Heart left ventricle (tissue), 13 donors: Measurements from ENCODE around the gene PHF24.

ENCODE experiments used
- POLR2A ChIP-seq, 2 donors: fragments of 450-650 bp; IDR thresholded peaks; one replicate each; pipeline ENCODE4 v1.6.1; 2017; ENCODE audit warnings: antibody characterized with exemption in 2 of 2, mild to moderate bottlenecking in 2 of 2, moderate library complexity in 2 of 2
- TF ChIP-seq, protein P1 (sequence below), 12 donors: fragments of 200-600 bp; sonication (generic) in 4 of 12; IDR thresholded peaks; one replicate each; pipeline versions ENCODE4 v1.5.0 to v1.8.0; 2018 to 2022; ENCODE audit warnings: antibody characterized with exemption in 12 of 12, mild to moderate bottlenecking in 5 of 12
- donor health status: ischemic (EF 13 %, LVEDD 7.1; RV severe dilation, severe dysfunction).
- donor health status: DM: no; HTN: yes; CAD: no.
- donor health status: DM: no; HTN: no; CAD: no.
- donor health status: ischemic (EF 25% LVEDD 6.9; RV normal size, moderate dysfunction).
- donor health status: ischemic (EF 25% LVEDD 5.7; RV mildly dilated, moderate dysfunction).
- donor health status: ischemic (EF 35%, LVEDD 5.7; RV mildly dilated, moderate dysfunction).
- donor health status: nonischemic (EF 11% LVEDD 7.7; RV severe dilation, severe dysfunction).
- donor health status: DM: yes; HTN: yes; CAD: no.
- donor health status: PGD.
- donor health status: ischemic (EF 29% LVEDD 5.4; RV normal size, mild dysfunction).
- donor health status: nonischemic (EF 23%, LVEDD 6.1; RV moderate dilation, normal function).

DNA sequence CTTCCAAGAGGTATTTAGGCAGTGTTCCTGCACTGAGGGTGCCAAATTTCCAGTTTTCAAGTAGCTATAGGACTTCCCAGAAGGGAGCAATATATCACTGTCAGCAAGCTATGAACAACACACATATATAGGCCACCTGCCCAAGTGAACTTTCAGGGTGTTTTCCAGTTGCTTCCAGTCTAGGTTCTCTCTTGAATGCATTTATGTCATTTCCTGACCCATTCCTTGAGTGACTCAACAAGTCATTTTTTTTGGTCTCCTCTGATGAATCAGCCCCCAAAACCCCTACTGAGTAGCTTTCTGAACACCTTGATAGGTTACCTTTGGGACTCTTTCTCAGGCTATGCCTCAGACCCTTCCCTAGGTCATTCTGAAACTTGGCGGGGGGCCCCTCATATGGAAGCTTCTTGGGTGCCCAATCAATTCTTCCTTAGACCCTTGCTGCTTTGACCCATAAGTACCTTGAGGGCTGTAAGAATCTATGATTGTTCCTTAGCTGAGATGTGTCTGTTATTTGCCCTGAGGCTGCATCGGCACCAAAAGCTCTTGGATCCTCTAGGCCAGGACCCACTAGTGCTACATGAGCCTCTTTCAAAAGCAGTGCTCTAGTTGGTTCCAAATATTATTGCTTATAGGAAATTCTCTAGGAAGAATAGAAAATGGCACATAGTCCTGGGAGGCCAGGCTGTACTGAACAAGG, 43.9 kb downstream of the PHF24 start:
- TF ChIP-seq, protein P1, sequence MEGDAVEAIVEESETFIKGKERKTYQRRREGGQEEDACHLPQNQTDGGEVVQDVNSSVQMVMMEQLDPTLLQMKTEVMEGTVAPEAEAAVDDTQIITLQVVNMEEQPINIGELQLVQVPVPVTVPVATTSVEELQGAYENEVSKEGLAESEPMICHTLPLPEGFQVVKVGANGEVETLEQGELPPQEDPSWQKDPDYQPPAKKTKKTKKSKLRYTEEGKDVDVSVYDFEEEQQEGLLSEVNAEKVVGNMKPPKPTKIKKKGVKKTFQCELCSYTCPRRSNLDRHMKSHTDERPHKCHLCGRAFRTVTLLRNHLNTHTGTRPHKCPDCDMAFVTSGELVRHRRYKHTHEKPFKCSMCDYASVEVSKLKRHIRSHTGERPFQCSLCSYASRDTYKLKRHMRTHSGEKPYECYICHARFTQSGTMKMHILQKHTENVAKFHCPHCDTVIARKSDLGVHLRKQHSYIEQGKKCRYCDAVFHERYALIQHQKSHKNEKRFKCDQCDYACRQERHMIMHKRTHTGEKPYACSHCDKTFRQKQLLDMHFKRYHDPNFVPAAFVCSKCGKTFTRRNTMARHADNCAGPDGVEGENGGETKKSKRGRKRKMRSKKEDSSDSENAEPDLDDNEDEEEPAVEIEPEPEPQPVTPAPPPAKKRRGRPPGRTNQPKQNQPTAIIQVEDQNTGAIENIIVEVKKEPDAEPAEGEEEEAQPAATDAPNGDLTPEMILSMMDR (IDR thresholded peaks at IDR 0.05) = no peak
- no peak for TF ChIP-seq POLR2A (IDR thresholded peaks at IDR 0.05)
